ENCODE data around the gene VAMP8.
A peak's percentile ranks its signal among the peaks of the same experiment; 100 is the strongest.

The VAMP8 gene

DNA sequence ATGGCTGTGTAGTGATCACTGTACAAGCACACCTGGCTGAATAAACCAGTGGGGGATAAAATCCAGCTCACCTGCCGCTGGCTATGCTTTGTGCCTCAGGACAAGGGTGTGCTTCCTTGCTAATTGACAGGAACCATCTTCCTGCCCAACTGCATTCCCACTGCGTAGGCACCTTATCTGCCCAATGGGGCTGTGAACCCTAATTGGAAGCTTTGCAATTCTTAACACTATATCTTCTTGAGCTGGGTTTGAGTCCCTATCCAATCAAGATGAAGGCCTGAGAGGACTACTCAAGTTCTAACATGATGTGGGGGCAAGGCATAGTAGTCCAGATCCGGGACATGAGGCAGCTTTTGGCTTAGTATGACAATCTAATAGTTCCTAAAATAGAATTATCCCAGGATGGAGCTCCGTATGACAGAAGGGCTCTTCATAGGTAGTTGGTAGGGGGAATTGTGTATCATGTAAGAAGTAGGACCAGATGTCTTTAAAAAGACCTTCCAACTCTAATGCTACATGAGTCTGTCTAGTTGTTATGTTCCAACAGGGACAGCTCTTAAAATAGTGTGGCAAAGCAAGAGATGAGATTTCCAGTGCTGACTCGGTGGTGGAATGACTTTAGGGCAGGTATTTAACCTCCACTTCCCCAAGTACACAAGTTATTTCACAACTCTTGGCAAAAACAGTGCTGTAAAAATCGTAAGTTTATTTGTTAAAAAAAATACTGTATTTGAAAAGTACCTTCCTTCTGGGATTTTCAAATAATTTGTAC is 27.4 kb downstream of the VAMP8 start:
- Histone ChIP-seq H3K9me3 (ENCODE audit: severe bottlenecking) (no peaks in the 10 kb centered on the region), H3K36me3 (ENCODE audit: low read depth) (peaks cover 10% of the 10 kb centered on the region), H3K4me1 (ENCODE audit: insufficient read depth, poor library complexity, severe bottlenecking) (peaks cover 20% of the 10 kb centered on the region), H3K4me3 (ENCODE audit: severe bottlenecking) (no peak overlapping the region), H3K27ac (ENCODE audit: poor library complexity, severe bottlenecking) (peak overlapping the region; percentile 15), H3K27me3 (ENCODE audit: insufficient read depth, poor library complexity, severe bottlenecking) (no peaks in the 10 kb centered on the region)
- TF ChIP-seq, protein P1, sequence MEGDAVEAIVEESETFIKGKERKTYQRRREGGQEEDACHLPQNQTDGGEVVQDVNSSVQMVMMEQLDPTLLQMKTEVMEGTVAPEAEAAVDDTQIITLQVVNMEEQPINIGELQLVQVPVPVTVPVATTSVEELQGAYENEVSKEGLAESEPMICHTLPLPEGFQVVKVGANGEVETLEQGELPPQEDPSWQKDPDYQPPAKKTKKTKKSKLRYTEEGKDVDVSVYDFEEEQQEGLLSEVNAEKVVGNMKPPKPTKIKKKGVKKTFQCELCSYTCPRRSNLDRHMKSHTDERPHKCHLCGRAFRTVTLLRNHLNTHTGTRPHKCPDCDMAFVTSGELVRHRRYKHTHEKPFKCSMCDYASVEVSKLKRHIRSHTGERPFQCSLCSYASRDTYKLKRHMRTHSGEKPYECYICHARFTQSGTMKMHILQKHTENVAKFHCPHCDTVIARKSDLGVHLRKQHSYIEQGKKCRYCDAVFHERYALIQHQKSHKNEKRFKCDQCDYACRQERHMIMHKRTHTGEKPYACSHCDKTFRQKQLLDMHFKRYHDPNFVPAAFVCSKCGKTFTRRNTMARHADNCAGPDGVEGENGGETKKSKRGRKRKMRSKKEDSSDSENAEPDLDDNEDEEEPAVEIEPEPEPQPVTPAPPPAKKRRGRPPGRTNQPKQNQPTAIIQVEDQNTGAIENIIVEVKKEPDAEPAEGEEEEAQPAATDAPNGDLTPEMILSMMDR (IDR thresholded peaks at IDR 0.05; ENCODE audit: poor library complexity, severe bottlenecking) = no peak
- DNase-seq (ENCODE audit: low spot score) (no peak), ATAC-seq (ENCODE audit: low read depth) (no peak)

DNA sequence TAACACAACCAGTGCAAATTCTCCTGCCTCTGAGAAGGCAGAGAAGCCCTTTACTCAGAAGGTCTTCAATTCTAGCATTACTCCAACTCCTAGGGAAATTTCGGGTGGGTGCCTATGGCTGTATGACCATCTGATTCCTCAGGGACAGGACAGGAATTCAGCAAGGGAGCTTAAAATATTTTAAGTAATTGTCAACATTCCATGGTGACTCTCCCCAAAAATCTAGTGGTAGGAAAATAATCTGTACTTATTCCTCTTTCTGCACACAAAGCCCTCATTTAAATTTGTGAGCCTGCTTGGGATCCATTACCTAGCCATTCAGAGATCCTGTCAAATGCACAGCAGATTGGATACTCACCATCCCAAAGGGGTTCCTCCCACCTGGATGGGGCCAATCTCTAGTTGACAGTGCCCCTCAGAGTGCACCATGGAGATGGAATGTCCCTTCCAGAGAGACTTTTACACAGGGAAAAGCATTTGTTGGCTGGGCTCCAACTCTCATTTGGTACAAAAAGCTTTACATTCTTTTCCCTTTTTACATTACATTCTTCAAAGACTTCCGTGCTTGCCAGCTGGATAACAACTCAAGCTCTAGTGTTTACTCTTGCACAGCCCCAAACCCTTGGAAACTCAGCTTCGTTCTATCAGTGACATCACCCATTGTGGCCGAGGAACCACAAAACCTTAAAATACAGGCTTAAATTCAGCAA is 28.2 kb downstream of the VAMP8 start:
- DNase-seq (ENCODE audit: low spot score) (no peak), ATAC-seq (ENCODE audit: low read depth) (no peak)
- H3K9me3 ChIP-seq (ENCODE audit: severe bottlenecking) = no peaks in the 10 kb centered on the region
- no peak overlapping the region for H3K4me3 ChIP-seq (ENCODE audit: severe bottlenecking)
- H3K36me3 ChIP-seq (ENCODE audit: low read depth) = peaks cover 14% of the 10 kb centered on the region
- TF ChIP-seq, protein P1 (IDR thresholded peaks at IDR 0.05; ENCODE audit: poor library complexity, severe bottlenecking) = no peak
- peaks cover 20% of the 10 kb centered on the region for H3K4me1 ChIP-seq (ENCODE audit: insufficient read depth, poor library complexity, severe bottlenecking)
- H3K27ac ChIP-seq (ENCODE audit: poor library complexity, severe bottlenecking) = peak overlapping the region; percentile 15
- no peaks in the 10 kb centered on the region for H3K27me3 ChIP-seq (ENCODE audit: insufficient read depth, poor library complexity, severe bottlenecking)

DNA sequence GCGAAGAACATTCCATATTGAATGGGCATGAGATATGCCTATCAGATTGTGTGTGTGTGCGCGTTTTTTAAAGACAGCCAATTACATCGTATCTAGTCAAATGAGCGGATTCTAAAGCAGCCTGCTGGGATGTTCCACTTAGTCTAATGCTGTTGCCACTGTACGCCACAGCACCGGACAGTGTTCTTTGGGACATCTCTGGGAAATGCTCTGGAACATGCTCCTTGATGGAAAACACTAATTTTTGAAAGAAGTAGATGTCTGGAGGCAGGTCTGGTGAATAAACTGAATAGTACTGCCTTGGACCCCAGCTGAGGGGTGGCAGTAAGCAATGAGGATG is 28.7 kb downstream of the VAMP8 start:
- Histone ChIP-seq H3K4me1 (ENCODE audit: insufficient read depth, poor library complexity, severe bottlenecking) (peaks cover 20% of the 10 kb centered on the region), H3K36me3 (ENCODE audit: low read depth) (peaks cover 14% of the 10 kb centered on the region), H3K9me3 (ENCODE audit: severe bottlenecking) (no peaks in the 10 kb centered on the region), H3K4me3 (ENCODE audit: severe bottlenecking) (no peak overlapping the region), H3K27me3 (ENCODE audit: insufficient read depth, poor library complexity, severe bottlenecking) (no peaks in the 10 kb centered on the region), H3K27ac (ENCODE audit: poor library complexity, severe bottlenecking) (no peak overlapping the region)
- DNase-seq (ENCODE audit: low spot score) (no peak), ATAC-seq (ENCODE audit: low read depth) (no peak)
- TF ChIP-seq, protein P1 (IDR thresholded peaks at IDR 0.05; ENCODE audit: poor library complexity, severe bottlenecking) = no peak

DNA sequence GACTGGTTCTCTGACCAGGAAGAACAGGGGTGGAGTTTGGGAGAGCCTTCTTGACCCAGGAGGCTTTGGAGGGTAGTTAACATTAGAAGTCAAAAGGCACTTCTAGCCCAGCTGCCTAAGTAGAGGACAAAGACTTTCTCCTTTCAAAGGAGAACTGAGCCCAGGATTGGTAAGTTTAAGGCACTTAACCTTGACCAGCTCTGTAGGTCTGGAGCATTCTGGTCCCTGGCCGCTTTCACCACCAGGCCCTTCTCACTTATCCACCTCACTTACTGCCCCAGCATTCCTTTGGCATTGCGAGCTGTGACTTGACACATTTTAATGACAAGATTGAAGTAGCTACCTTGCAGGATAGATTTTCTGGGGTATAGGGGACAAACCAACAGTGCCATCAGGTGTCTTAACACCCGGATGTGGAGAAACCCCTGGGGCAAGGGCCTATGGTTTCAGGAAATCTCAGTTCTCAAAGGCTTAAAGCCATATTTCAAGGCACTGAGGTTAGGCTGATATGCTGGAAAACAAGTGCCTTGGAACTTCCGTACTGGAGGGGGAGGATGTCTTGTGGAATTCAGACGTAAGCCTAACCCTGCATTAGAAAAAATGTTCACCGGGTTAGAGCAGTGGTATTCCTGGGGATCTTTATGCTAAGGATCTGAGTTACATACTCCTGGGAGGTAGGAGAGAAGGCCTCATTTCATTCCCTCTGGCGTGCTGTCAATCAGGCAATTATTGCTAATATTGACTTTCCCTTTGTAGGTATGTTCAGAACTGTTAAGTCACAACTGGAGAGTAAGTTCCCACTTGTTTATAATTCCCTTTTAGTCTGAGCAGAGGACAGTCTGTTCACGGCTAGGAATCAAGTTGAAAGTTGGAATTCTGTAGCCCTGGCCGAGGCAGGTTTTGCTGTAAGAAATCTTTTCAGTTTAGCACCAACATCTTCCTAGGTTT is 30.2 kb downstream of the VAMP8 start:
- ATAC-seq (ENCODE audit: low read depth) (no peak), DNase-seq (ENCODE audit: low spot score) (no peak)
- H3K9me3 ChIP-seq (ENCODE audit: severe bottlenecking) = no peaks in the 10 kb centered on the region
- peaks cover 14% of the 10 kb centered on the region for H3K36me3 ChIP-seq (ENCODE audit: low read depth)
- TF ChIP-seq, protein P1 (IDR thresholded peaks at IDR 0.05; ENCODE audit: poor library complexity, severe bottlenecking) = no peak
- no peaks in the 10 kb centered on the region for H3K27me3 ChIP-seq (ENCODE audit: insufficient read depth, poor library complexity, severe bottlenecking)
- peaks cover 20% of the 10 kb centered on the region for H3K4me1 ChIP-seq (ENCODE audit: insufficient read depth, poor library complexity, severe bottlenecking)
- no peak overlapping the region for H3K4me3 ChIP-seq (ENCODE audit: severe bottlenecking)
- no peak overlapping the region for H3K27ac ChIP-seq (ENCODE audit: poor library complexity, severe bottlenecking)

Data from RWPE2 (cell line).